Measurements from ENCODE around the gene TSPAN11.

Gene TSPAN11

DNA sequence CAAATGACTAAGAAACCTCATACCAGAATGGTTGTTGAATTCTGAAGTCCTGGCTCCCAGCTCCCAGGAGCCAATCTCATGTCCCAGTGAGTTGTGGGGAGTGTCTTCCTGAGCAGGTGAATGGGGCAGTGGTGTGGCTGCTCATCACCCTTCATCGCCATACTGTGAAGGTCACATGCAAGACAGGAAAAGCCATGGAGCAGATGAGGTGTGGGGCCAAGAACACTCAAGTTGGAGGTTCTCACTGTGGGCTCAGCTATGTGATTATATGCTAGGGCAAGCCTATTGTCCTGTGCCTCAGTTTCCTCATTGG, 16.6 kb upstream of the TSPAN11 start:
- DNase-seq (ENCODE audit: extremely low read depth in 1 of 2, low read depth in 1 of 2): no peak

DNA sequence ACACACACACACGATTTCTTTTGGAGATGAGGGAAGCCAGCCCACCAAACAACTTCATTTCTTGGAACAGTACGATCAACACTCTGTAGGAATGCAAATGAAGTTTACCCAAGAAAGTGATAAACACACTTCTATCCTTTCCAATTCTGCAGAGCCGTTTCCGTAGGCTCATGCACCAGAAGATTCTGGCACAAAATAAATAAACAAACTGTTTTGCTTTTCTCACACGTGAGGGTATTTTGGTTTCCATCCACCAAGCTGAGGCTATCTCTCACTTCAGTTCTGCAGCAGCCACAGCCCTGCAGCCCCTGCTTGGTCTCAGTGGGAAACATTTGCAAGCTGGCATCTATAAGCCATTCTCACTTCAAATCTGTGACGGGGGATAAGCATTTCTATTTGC, 15.3 kb upstream of the TSPAN11 start:
- no peak for DNase-seq (ENCODE audit: extremely low read depth in 1 of 2, low read depth in 1 of 2)

DNA sequence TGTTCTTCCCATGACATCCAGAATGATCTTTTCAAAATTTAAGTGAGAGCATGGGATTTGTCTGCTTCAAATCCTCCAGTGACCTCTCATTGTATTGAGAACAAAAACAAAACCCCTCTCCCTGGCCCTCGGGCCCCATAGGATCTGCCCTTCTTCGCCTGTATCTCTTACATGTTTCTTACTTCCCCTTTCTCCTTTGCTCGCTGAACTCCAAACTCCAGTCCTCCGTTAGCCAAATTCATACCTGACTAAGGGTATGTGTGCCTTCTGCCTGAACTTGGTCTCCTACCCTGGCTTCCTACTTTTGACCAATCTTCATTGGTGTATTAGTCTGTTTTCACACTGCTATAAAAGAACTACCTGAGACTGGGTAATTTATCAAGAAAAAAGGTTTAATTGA, 13.2 kb upstream of the TSPAN11 start:
- no peak for DNase-seq (ENCODE audit: extremely low read depth in 1 of 2, low read depth in 1 of 2)

DNA sequence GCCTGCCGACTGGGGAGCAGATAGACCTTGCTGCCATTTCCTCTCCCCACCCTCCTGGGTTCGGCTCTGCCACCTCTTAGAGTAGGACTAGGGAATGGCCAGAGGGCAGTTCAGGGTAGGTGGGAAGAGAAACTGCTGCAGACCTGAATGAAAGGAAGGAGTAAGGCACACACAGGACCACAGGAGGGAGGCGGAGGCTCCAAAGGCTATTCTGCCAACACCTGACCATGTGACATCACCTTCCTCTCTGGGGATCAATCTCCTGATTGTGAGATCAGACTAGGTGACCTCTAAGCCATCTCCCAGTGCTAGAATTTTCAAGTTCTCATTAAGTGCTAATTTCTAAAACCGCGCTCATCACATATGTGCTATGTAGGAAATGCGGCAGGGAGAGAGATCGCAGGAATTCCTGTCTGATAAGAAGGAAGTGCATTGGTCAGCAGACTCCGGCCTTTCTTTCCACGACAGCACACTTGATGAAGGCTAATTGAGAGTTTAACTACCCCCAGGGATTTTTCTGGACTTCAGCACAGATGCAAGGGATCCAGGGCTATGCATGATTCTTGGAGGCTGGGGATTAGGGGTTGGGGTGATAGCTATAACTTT, 11.5 kb upstream of the TSPAN11 start:
- DNase-seq (ENCODE audit: extremely low read depth in 1 of 2, low read depth in 1 of 2): no peak

DNA sequence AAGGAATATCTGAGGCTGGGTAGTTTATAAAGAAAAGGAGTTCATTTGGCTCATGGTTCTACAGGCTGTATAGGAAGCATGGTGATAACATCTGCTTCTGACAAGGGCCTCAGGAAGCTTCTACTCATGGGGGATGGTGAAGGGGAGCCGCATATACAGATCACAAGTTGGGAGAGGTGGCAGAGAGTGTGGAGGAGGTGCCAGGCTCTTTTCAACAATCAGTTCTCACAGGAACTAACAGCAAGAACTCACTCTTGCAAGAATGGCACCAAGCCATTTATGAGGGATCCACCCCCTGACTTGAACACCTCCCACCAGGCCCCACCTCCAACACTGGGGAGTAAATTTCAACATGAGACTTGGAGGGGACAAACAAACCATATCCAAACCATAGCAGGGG, 3.5 kb upstream of the TSPAN11 start:
- no peak for DNase-seq (ENCODE audit: extremely low read depth in 1 of 2, low read depth in 1 of 2)

DNA sequence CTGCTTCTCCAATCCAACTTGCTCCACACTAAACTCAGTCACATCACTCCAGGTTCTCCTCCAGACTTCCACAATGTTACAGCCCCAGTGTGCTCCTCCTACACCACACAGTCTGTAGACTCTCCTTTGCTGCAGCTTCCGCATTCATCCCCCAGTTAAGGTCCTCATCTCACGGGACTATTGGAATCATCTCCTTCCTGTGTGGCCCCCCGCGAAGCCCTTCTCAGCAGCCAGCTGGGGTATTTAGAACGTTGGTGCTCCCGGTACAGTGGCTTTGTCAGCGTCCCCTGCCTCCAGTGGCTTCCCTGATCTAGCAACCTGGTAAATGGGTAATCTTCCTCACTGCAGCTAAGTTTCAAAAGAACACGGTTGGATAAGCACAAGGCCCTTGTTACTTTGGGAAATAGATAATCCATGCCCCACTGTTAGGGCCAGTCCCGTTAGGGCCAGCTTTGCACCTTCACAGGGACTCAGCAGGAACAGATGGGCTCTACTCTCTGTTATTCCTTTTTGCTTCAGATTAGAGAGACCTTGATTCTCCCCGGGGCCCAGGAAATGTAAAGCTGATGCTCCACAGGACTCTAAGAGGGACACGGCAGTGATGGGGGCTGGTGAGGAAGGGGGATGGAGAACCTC, 823 bp upstream of the TSPAN11 start:
- DNase-seq (ENCODE audit: extremely low read depth in 1 of 2, low read depth in 1 of 2): no peak

DNA sequence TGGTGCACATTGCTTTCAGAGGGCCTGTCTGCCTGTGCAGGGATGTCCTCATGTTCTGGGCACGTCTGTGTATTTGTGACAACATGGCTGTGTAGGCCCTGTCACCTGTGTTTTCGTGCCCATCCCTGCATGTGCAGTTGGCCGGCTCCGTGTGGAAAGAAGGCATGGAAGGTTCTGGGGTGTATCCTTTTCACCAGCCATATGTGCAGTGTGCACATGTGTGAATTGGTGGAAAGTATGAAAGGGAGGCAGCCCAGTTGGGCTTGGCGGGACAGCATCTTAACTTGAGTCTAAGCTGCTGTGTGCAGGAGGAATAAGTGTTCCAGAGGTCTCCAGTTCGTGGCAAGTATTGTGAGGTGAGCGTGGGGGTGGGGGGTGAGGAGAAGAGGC, 669 bp downstream of the TSPAN11 start:
- DNase-seq (ENCODE audit: extremely low read depth in 1 of 2, low read depth in 1 of 2): no peak

DNA sequence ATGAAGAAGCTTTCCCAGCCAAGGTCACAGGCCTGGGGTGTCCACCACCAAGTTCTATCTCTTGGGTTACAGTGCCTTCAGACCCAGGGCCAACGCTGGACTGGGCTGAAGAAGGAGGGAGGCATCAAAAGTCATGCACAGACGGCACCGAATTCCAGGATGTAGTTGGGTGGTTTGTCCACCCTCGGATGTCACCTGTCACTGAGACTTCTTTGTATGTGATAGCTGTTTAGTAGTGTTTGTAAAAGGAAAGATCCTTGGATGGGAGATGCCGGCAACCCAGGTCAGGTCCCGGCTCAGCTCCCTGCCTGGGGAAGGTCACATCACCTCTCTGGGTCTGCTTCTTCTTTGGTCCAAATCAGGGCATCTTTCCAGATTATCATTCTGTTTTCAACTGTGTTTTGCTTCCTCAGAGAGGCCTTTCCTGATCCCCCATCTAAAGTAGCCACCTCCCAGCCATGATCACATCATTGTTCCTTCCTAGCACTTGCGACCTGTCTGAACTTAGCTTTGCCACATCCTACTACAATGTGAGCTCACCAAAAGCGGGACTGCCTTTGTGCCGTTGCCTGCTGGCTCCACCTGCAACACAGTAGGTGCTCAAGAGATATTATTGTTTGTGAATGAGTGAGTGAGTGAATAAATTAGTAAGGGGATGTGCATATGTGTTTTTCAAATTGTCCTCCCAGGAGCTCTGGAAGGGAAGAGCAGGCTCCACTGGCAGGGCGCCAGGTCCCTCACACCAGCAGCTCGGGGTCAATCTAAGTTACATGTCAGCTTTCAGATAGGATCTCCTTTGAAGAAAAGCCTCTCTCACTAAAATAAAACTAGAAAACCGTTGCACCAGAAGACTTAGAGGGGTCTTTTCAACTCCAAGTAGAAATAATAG, 2.1 kb downstream of the TSPAN11 start:
- no peak for DNase-seq (ENCODE audit: extremely low read depth in 1 of 2, low read depth in 1 of 2)

DNA sequence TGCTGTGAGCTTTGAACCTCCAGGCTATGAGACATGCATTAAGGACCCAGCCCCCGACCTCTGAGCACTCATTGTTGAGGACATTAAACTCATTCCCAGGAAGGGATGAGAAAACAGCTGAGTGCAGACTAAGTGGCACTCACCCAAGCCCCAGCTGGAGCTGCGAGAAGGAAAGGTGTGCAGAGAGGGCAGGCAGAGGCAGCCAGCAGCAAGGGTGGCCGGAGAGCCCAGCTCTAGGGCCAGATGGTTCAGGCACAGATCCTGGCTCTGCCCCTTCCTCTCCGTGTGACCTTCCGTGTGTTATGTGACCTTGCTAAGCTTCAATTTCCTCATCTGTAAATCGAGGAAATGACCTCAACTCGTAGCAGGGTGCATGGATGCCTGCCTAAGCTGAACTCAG, 3.7 kb downstream of the TSPAN11 start:
- no peak for DNase-seq (ENCODE audit: extremely low read depth in 1 of 2, low read depth in 1 of 2)

DNA sequence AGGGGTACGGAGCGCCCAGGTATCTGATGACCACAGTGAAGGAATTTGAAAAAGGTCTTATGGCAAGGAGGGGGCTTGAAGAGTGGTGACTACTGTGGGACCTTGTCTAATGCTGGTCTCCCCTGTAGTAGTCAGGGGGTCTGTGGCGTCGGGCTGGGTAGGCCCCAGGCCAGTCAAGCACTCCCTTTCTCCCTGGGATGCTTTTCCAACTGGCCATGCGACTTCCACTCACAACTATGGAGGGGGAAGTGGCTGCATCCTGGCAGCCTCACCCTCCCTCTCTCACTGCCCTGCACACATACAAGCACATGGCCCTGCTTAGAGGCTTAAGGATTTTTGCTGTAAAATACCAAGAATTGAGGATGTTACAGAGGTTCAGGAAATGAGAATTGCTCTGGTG, 4.1 kb downstream of the TSPAN11 start:
- DNase-seq (ENCODE audit: extremely low read depth in 1 of 2, low read depth in 1 of 2): no peak

DNA sequence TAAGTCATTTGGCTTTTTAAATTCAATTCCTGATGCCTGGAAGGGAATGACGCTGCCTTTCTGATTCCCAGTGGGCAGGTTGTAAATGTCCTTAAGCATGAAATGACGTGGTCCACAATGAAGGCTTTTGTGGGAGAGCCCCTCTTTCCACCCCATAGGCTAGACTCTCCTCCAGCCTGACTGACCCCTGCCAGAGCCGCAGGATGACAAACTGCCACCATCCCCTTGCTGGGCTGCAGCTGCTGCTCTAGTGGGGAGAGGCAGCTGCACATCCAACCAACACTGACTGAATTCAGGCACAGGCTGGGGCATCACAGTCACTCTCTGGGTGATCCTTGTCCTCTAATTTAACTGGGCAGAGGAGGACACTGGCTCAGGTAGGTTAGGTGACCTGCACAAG, 6.3 kb downstream of the TSPAN11 start:
- no peak for DNase-seq (ENCODE audit: extremely low read depth in 1 of 2, low read depth in 1 of 2)

DNA sequence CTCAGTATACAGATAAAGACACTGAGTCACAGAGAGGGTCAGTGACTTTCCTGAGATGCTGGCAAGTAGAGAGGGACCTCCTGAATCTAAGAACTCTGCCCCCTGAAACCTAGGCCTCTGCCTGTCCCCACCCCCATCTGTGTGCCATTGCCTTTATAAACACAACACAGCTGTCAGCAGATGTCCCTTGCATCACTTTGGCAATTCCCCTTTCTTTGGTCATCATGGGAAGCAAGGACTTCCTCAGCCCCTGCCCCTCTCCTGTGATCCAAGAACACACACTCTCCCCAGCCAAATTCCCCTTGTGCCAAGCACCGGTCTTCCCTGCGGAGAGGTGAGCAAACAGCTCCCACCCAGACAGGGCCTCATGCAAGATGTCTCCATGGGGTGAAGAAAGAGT, 8.3 kb downstream of the TSPAN11 start:
- no peak for DNase-seq (ENCODE audit: extremely low read depth in 1 of 2, low read depth in 1 of 2)

DNA sequence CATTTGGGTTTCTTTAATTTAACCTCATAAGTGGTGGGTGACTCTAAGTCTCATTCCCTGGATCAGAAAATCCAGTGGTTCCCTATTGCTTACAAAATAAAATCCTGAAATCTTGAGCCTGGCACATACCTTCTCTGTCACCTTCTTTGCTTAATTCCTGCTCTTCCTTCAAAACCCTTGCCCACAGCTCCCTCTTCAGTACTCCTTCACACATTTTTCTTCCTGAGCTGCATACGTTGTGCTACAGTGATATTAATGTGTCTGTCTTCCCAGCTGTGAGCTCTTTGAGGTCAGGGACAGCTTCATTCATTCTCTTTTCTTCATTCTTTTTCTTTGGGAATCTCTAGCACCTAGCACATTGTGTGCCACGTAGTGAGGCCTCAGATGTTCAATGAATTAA, 9.5 kb downstream of the TSPAN11 start:
- DNase-seq (ENCODE audit: extremely low read depth in 1 of 2, low read depth in 1 of 2): no peak

DNA sequence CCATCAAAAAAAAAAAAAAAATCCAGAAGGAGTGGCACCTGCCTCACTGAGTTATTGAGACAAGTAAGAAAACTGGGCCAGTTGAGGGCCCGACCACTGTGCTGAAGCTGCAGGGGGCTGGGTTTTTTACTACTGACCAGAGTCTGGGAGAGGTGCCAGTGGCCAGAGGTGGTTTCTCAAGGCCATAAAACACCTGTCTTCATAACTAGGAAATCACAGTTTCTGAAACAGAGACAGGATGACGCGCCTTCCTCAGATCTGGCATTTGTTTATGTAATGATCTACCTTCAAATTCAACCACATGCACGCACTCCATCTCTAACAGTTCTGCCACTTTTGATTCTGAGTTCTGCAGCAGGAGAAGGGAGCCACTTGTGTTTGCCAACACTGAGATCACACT, 12.7 kb downstream of the TSPAN11 start:
- DNase-seq (ENCODE audit: extremely low read depth in 1 of 2, low read depth in 1 of 2): no peak

DNA sequence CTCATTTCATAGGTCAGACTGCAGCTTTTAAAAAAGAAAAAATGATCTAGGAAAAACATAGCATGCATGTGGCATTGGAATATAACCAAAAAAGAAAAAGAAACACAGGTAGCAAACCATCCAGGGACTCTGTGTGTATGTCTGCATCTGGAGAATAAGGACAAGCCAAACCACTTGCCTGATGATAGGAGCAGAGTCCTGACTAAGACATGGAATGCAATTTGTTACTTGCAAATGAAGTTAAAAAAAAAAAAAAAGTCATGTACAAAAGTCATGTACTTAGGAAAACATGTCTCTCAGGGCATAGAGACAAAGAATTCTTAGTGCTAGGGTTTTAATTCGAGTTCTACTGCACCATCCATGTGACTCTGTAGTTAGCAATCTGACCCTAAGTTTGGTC, 15.9 kb downstream of the TSPAN11 start:
- no peak for DNase-seq (ENCODE audit: extremely low read depth in 1 of 2, low read depth in 1 of 2)

DNA sequence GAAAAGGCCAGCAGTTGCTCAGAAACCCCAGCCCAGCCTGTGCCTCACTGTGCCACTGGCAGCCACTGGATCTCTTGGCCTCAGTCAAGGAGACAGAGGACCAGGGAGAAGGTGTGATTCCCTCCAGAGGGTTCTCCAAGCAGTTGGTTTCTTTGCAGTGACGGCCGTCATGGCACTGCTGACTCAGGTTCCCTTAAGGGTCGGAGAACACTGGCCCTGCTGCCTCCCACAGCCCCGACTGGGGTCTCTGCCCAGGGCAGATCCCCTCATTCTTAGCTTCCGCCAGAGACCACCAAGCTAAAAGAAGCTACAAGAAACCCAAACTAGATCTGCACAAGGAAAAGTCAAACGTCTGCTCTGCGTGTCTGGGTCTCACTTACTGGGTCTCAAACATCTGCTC, 16.4 kb downstream of the TSPAN11 start:
- no peak for DNase-seq (ENCODE audit: extremely low read depth in 1 of 2, low read depth in 1 of 2)

DNA sequence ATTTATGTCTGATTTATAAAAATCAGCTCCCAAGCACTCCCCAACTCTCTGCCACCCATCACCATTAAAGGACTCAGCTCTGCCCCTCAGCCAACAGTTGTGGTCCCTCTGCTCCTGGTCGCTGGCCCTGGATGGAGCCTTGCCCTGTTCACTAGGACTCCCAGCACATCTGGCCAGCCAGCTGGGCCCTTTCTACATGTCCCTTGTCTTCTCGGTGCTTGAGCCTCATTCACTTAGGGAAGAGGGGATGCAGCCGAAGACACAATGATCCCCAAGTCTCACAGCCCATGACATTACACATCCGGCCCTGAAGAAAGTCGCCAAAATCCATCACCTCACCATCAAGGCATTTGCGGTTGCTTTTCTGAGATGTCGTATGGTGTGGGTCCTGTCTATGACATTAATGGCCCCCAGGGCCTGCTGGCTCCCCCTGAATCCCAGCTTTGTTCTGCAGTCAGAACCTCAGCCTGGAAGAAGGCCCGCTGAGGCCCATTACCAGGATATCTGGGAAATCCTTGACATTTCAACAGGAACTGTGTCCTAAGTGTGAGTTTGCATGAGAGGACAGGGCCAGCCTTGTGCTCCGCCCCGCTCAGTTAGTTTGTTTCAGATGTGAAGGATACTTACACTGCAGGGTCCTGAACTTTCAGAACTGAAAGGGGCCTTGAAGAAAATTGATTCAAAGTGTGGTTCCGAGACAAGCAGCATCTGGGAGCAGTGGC, 19.1 kb downstream of the TSPAN11 start:
- DNase-seq (ENCODE audit: extremely low read depth in 1 of 2, low read depth in 1 of 2): no peak

DNA sequence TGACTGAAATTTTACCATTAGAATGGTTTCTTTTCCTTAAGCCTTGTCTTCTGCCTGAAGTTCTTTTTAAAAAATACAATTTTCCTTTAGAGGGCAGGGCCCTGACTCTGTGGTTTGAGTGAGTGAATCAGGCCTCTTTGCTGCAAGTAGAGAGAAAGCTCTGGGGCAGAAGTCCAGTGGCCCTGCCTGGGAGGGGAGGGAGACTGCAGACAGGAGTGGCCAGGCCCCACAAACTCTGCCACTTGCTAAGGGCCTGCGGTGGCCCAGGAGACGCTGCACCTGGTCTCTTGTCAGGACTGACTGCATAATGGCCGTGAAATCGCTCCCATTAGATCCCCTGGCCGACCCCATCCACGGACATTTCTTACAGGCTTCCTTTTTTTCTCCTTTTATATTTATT, 25.5 kb downstream of the TSPAN11 start:
- DNase-seq (ENCODE audit: extremely low read depth in 1 of 2, low read depth in 1 of 2): no peak

DNA sequence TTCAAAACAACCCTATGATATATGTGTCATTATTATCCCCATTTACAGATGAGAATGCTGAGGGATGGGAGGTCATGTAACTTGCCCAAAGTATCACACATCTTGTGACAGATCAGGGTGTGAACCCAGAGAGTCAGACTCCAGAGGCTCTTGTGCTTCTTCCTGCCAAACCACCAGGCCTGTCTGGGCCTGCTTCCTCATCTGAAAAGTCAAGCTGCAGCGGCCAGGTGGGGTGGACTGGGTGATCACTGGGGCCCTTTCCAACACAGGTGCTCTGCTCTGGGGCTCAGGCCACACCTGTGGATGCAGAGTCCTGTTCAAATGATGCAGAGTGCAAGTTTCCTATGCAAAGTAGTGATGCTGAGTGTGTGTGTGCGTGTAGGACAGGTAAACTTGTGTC, 26.7 kb downstream of the TSPAN11 start:
- no peak for DNase-seq (ENCODE audit: extremely low read depth in 1 of 2, low read depth in 1 of 2)

DNA sequence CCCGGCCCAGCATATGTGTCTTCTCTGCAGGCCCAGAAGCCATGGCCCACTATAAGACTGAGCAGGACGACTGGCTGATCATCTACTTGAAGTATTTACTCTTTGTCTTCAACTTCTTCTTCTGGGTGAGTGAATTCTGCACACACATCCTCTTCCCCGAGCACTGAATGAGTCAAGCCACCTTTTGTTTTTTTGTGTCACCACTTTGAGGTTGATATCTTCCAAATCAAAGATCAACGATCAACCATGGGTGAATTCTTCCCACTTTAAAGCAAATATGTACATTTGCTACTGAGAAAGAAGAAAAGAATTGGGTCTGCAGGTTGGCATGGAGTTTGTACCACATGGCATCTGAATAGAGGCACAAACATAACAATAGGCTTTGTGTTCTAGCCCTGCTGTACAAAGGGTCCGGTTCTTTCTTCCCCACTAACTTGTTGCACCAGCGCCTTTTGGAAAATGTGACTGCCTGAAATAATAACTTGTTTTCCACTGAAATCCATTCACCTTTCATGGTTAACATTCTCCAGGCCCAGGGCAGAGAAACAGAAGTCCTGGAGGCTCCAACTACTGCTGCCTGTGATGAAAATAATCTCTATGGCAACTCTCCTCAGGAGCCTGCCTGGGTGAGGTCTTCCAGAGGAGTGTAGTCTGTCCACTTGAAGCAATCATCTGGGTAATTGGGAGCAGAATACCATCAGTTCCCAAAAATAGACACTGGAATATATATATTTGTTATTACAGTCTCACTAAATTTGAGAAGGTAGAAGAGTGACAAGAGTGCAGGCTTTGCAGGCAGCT, 27.6 kb downstream of the TSPAN11 start:
- no peak for DNase-seq (ENCODE audit: extremely low read depth in 1 of 2, low read depth in 1 of 2)

DNA sequence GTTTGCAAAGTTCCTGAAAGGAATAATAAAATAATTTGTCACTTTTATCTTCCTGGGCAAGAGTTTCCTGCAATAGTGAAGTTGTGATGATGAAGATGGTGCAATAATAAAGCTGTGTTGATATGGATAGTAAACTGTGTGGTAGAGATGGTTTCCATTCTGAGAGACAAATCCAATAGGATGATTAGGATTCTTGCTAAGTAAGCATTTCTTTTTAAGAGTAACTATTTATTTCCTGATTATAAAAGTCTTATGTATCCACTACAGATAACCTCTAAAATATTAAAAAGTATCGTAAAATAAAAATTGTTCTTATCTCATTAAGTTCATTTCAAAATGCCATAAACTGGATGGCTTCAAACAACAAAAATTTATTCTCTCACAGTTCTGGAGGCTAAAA, 28.7 kb downstream of the TSPAN11 start:
- no peak for DNase-seq (ENCODE audit: extremely low read depth in 1 of 2, low read depth in 1 of 2)
